ENCODE data around the gene SAA2.
"Not testable (repeated sequence)": the region's sequence is repeated elsewhere in the genome, so short reads cannot be mapped to it uniquely, and the experiment has no call there.

The SAA2 gene

DNA sequence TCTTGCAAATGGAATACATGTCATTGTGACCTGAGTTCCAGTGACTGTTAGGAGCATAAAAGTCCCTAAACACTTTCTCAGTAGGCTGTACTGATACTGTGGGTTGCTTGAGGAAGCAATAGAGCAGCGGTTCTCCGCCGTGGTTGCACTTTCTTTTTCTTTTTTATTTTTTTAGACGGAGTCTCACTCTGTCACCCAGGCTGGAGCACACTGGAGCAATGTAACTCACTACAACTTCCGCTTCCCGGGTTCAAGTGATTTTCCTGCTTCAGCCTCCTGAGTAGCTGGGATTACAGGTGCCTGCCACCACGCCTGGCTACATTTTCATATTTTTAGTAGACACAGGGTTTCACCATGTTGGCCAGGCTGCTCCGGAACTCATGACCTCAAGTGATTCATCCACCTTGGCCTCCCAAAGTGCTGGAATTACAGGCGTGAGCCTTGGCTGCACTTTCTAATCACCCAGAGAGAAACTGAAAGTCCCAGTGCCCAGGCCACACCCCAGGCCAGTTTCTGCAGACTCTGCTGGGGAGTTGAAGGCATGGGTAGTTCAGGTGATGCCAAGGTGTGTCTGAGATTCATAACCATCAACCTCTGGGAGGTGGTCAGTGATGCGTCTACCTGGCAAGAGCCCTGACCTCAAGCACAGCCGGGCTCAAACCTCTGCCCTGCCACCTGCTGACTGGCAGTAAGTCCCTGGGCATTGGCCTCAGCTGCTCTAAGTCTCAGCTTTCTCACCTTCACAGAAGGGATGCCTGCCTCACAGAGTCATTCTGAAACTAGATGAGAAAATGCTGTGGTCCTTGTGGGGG is 1.9 kb downstream of the SAA2 start:
- DNase-seq, result not testable (repeated sequence)

DNA sequence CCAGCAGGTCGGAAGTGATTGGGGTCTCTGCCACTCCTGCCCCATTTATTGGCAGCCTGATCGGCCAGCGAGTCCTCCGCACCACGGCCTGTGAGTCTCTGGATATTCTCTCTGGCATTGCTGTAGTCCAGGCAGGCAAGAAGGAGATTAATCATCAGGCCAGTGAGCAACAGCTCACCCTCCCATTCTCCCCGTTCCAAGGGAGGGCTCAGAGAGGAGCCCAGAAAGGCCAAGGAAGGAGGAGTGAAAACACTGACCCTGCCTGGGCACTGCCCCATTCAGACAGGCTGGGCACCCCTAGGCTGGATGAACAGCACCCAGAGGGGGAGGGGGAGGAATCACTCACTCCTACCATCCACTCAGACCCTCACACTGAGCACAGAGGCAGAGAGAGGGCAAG is 3.1 kb downstream of the SAA2 start:
- DNase-seq, result no peak

DNA sequence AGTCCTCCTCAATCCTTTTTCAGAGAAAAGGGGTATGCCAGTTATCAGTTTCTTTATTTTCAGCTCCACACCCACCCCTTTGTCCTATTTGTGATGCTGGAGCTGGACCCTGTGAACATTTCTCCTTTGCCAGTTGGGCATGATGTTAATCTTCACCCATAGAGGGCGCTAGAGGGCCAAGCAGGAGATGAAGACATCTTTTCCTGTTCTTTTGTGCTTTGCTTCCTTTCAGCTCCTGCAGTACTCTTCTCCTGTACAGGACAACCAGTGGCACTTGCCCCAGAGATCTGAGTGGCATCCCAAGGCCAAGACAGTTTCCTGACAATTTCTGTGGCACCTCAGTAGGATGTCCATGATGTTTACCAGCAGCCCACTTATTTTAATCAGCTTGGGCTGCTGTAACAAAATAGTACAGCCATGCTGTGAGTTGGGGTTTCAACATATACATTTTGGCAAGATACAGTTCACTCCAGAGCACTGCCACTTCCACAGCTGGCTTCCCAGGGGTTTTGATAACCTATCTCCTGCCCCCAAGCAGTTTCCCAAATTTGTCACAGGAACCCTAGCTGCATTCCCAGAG is 4.6 kb downstream of the SAA2 start:
- DNase-seq, result peak; percentile 87

DNA sequence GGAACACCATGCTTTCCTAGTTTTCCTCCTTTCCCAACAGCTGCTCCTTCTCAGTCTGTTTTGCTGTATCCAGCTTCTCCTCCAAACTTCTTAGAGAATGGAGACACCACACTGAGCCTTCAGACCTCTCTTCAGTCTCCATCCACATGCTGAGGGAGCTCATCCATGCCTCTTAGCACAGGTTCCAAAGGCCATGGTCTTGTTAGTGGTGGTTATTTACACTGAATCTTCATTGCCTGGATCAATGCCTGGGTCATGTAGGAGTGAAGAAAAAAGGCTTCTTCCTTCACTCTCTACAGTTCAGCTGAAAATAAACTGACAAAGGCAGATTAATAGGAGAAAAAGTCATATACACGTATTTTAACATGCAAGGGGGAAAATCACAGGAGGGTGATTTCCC is 8.8 kb downstream of the SAA2 start:
- DNase-seq, result no peak

DNA sequence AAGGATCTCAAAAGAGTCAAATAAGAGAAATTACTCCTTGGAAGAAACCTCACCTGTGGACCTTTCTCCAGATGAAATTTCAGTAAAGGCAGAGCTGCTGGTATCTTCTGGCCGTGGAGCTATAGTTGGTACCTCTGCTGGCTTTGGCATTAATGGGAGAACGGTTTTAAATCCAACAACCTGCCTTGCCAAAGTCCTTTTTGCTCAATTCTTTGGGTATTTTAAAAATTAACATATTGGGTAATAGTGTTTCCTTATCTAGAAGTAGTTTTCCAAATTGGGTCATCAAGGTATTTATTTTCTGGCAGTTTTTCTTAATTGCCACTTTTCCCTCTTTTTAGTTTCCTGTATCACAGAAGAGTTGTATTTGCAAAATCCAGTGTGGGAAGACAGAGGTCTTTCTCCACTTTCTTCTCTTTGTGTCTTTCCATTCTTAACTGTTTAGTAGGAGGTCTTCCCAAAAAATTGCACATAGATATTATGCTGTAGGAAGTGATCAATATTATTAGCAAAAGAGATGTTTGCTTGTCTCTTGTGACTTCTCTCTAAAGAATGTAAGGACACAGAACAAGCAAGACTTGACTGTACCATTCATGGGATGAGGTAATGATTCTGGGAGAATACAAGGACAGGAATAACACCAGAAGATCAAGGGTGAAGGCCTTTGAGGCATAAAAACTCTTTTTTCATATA is 11.7 kb downstream of the SAA2 start, which contains the start of gene SAA4:
TSS of gene SAA4 (minus strand) at position 139 of the 693 bp plus-strand sequence. CDS start 876 bp downstream, outside the sequence.
- DNase-seq, result no peak

DNA sequence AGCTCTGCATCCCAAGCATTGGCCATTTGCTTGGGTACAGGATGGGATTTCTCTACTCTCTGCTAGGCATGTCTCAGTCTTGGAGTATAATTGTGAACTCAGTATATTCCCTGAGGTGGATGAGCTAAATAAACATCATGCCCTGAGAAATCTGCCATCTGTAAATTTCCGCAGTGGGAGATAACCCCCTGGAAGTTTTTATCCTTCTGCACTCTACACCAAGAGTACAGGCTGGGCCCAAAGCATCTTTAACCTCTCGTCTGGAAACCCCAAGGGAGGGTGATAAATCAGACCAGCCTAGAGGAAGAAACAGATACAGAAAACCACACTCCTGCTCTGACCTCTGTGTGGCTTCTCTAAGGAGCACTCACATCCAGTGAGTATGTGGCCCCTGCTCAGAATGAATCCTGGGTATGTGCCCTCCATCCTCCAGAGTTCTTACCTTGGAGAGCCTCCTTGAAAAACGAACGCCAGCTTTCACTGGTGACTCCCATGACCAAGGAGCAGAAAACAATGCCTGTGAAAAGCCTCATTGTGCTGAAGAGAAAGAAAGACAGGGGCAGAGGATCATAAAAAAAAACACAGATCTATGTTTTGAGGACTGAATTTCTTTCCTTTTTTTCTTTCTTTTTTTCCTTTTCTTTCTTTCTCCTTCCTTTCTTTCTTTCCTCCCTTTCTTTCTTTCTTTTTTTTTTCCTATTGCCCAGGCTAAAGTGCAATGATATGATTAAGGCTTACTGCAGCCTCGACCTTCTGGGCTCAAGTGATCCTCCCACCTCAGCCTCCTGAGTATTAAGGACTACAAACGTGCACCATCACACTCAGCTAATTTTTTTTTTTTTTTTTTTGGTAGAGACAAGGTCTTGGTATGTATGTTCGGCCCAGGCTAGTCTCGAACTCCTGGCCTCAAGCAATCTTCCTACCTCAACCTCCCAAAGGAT is 12.8 kb downstream of the SAA2 start:
- no peak for DNase-seq

DNA sequence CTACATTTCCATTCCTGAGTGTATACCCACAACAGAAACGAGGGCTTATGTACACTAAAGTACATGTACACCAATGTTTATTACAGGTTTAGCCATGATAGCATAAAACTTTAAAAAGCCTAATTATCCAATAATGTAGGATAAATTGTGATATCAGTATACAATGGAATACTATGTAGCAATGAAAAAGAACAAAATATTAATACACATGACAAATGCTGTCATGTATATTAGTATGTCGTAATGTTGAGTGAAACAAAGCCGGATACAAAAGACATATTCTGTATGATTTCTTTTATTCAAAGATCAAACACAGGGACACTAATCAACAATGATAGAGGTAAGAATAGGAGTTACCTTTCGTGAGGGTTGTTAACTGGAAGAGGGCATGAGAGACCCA is 14.6 kb downstream of the SAA2 start:
- no peak for DNase-seq

DNA sequence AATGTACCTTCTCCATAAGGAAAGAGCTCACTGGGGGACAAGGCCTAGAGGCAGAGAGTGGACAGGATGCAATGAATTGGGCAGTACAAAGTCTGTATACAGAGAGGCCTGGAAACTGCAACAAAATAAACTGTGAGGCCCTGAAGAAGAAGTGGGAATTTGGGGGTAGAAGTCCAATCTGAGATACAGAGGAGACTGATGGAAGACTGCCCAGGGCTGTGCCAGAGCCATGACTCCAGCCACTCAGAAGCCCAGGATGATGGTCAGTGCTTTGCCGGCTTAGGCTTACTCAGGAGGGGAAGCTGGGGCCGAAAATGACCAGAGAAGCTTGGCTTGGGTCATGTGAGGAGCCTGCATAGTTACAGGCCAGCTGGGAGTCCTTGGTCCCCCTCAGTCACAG is 17.6 kb downstream of the SAA2 start:
- DNase-seq, result no peak

DNA sequence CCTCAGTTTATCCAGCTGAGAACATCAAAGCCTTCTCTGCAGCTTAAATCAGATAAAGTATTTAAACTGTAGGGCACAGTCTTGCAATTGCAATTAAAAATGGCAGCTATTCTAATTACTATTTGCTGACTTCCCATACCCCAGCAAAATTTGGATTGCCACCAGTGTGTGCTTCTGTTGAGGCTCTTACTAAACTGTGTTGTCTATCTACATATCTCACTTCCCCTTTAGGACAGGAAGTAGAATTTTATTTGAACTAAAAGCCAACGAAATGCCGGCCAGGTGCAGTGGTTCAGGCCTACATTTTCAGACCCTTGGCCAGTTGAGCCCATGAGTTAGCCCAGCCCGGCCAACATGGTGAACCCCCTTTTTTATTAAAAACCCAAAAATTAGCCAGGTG is 19.0 kb downstream of the SAA2 start:
- DNase-seq, result peak; percentile 26

DNA sequence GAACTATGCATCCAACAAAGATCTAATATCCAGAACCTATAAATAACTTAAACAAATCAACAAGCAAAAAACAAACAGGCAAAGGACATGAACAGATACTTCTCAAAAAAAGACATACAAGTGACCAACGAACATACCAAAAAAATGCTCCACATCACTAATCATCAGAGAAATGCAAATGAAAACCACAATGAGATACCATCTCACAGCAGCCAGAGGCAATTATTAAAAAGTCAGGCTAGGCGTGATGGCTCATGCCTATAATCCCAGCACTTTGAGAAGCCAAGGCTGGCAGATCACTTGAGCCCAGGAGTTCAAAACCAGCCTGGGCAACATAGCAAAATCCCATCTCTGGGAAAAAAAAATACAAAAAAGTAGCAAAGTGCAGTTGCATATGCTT is 22.6 kb downstream of the SAA2 start:
- DNase-seq, result no peak

DNA sequence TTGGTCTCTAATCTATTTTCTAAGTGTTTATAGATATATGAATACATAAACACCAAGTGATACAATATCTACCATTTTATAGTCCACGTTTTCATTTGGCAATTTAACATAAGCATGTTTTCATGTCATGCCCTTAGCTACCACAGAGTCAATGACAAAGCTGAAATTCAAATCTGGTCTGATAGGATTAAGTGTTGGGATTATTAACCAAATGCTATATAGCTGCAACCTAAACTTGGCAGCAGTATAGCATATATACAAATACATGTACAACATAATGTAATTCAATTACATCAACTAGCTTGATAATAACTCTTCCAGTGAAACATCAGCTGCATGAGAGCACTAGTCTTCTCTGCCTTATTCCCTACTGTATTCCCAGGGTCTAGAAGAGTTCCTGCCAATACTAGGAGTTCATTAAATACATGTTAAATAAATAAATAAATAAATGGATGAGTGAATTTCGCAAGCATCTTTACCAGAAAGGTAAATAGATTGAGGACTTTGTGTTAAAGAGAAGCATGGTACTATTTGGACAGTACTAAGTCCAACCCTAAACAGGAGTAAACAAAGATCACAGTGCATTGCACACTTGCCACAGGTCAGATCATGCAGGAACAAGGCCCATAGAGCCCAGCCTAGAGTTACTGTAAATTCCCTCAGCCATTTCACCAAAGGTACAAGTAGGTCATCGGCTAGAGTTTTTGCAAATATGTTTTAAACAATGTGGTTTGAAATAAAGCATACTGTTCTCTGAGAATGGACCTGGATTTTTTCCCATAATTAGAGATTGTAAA is 24.7 kb downstream of the SAA2 start:
- no peak for DNase-seq

DNA sequence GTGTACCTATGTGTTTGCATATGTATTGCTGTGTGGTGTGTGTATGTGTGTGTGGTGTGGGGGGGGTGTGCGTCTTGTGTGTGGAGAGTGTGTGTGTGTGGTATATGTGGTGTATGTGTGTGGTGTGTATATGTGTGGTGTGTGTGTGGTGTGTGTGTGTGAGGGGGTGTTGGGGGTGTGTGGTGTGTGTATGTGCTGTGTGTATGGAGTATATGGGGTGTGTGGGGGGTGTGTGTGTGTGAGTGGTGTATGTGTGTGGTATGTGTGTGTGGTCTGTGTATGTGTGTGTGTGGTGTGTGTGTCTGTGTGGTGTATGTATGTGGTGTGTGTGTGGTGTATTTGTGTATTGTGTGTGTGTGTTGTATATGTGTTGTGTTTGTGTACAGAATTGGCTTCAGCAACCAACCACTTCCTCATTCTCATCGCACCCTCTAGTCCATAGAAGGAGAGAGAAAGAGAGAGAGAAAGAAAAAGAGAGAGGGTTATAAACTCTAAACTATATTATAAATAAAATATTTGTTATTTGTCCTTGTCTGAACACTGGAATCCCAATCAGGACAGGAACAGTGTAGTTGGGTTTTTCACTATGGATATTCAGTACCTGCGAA is 25.6 kb downstream of the SAA2 start:
- no peak for DNase-seq

DNA sequence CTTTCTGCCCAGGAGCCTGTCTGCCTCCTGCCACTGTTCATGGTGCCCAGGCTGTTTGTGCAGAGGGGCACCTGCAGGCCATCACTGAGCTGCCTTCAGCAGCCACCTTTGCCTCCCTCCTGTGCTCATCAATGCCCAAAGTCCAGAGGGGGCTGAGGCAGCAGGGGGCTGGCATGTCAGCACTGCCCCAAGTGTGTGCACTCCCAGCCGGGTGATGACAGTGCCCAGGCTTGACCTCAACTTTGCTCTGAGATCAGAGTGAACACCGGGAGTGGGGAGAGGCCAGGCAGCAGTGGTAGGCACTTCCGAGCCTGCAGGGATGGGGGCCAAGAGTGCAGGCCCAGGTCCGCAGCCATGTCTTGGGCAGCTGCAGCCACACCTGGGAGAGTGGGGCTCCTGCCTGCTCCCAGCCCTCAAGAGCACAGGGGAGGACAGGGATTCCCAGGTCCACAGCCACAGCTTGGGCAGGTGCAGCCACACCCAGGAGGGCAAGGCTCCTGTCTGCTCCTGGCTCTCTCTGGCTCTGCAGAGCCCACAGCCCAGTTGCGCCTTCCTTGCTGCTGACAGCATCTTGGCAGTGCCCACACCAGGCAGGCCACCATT is 27.1 kb downstream of the SAA2 start:
- DNase-seq, result no peak

DNA sequence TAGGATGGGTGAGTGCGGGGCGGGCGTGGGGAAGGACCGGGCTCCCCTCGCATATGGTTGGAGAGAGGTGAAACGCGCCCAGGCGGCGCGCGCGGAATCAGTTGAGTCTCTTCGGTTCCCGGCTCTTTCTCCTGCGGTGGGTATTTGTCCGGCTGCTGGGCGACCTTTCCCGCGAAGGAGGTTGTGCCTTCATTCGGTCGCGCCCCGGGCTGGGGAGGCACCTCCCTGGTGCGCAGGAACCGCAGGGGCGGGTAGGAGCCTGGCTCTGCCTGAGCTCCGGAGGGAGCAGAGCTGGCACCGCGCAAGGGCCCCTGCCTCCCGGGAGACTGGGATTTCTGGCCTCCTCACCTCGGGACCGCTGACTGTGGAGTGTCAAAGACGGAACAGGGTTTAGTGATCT is 39.4 kb downstream of the SAA2 start:
- no peak for DNase-seq

DNA sequence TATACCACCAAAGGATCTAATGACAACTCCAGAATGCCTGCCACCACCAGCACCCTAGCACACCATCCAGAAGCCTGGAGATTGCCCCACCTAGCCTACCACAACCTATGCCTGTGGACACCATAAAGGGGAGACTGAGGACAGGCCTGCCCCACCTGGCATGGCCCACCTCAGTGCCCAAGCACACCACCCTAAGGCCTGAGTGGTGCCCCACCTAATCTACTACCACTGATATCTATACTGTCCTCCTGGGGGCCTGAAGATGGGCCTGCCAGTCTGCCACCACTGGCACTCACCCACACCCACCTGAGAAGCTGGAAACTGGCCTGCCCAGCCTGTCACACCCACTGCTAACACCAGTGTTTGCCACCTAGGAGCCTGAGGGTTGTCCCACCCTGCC is 43.7 kb downstream of the SAA2 start:
- no peak for DNase-seq

DNA sequence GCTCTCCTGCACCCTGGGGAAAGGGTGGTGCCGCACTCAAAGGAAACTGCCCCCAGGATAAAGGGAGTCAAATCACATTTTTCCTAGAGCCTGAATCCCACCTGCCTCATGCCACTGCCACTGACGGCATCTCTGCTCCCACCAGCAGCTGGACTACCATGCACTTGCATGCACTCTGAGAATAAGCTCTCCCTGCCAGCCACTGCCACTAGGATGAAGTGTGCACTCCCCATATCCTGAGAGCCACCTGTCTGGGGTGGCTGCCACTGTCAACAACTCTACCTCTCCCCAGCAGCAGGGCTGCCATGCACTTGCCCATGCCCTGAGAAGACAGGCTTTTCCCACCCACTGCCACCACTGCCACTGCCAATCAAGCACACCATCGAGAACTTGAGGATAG is 44.2 kb downstream of the SAA2 start:
- no peak for DNase-seq

DNA sequence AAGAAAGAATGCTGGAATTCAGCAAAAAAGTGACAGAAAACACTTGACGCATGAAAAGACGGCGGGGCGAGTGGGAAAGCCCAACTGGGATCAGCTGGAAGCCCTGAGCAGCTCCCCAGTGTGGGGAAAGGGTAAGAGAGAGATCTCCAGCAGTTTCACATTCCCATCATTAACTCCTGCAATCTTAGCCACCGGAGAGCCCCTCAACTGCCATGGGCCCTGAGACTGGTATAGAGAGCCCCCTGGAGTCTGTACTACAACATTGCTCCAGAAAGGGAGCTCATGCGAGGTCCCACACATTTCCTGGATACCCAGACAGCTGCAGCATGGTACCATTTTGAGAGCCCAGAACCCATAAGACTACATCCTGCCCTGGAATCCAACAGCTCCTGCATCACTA is 44.7 kb downstream of the SAA2 start:
- peak; percentile 9 for DNase-seq

DNA sequence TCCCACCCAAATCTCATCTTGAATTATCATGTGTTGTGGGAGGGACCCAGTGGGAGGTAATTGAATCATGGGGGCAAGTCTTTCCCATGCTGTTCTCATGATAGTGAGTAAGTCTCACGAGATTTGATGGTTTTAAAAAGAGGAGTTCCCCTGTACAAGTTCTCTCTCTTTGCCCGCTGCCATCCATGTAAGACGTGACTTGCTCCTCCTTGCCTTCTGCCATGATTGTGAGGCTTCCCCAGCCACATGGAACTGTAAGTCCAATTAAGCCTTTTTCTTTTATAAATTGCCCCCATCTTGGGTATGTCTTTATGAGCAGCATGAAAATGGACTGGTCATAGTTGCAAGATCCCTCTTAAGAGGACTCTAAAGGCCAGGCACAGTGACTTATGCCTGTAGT is 50.7 kb downstream of the SAA2 start:
- not testable (repeated sequence) for DNase-seq

DNA sequence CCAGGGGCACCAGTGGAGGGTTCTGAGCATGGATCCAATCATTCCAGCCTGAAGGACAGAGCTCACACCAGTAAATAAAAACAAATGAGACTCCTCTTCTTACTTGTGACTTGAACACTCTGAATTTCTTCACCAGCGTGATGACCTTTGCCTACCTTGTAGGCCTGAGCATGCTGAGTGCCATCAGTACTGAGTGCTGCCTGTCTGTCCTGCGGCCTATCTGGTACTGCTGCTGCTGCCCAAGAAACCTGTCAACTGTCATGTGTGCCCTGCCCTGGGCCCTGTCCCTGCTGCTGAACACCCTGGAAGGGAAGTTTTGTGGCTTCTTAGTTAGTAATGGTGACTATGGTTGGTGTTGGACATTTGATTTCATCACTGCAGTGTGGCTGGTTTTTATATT is 51.9 kb downstream of the SAA2 start:
- no peak for DNase-seq

All from OCI-M1 (cell line).